ENCODE measurements around the gene CAMK1D. TPM values are rescaled to one million over a fixed set of nuclear protein-coding genes. Genes with fewer than 3 reads are reported as not detected.

Gene CAMK1D
- total RNA-seq, 3 donors from 2014 or later (not counting 1 experiment from before 2014, with no cell fraction given), result 44.2 to 56.4 (median 49.7) TPM

GRCh38 chr10:12782537-12782936 lies 433.2 kb downstream of the CAMK1D start:
- H3K36me3 ChIP-seq (ENCODE audit: control insufficient read depth, insufficient read depth, low read length), result peaks cover 2% of the 10 kb centered on the region
- no peaks in the 10 kb centered on the region for H3K9me3 ChIP-seq (ENCODE audit: control insufficient read depth, insufficient read depth, low read length)
- H3K4me1 Mint-ChIP-seq, result peaks cover 6 to 10% of the 10 kb centered on the region in 2 donors
- H3K27me3 Mint-ChIP-seq (ENCODE audit: low read depth in 2 of 2), result no peaks in the 10 kb centered on the region
- DNase-seq (peak in 1 of 2 donors; percentile 38), ATAC-seq (no peak)
- H3K27me3 ChIP-seq (ENCODE audit: control insufficient read depth, insufficient read depth, low read length), result no peaks in the 10 kb centered on the region
- no peaks in the 10 kb centered on the region for H3K4me1 ChIP-seq (ENCODE audit: control insufficient read depth, insufficient read depth, low read length)
- no peaks in the 10 kb centered on the region for H3K36me3 Mint-ChIP-seq
- WGBS (ENCODE audit: insufficient coverage), result 52% methylated on average over 8 of the region's 8 CpGs
- intact Hi-C loops (cut with micrococcal nuclease), result loop anchor here (10.0 kb wide), 1 partner anchor 292 kb away; no protein-coding TSS in a partner anchor
- H3K27ac Mint-ChIP-seq, result no peak overlapping the region
- H3K4me3 Mint-ChIP-seq, result no peak overlapping the region
- no peak overlapping the region for H3K27ac ChIP-seq (ENCODE audit: low read length)
- peak; percentile 75 for TF ChIP-seq CTCF (IDR thresholded peaks at IDR 0.05)
- H3K4me3 ChIP-seq (ENCODE audit: low read length), result no peak overlapping the region
- H3K9me3 Mint-ChIP-seq, result no peaks in the 10 kb centered on the region

GRCh38 chr10:12783293-12783692 lies 433.9 kb downstream of the CAMK1D start:
- H3K36me3 Mint-ChIP-seq, result no peaks in the 10 kb centered on the region
- H3K4me3 Mint-ChIP-seq, result no peak overlapping the region
- no peak overlapping the region for H3K27ac Mint-ChIP-seq
- 95% methylated on average over 10 of the region's 10 CpGs for WGBS (ENCODE audit: insufficient coverage)
- H3K9me3 ChIP-seq (ENCODE audit: control insufficient read depth, insufficient read depth, low read length), result no peaks in the 10 kb centered on the region
- no peaks in the 10 kb centered on the region for H3K27me3 ChIP-seq (ENCODE audit: control insufficient read depth, insufficient read depth, low read length)
- H3K27ac ChIP-seq (ENCODE audit: low read length), result no peak overlapping the region
- H3K4me3 ChIP-seq (ENCODE audit: low read length), result no peak overlapping the region
- peaks cover 6 to 10% of the 10 kb centered on the region in 2 donors for H3K4me1 Mint-ChIP-seq
- TF ChIP-seq CTCF (IDR thresholded peaks at IDR 0.05), result no peak
- H3K9me3 Mint-ChIP-seq, result no peaks in the 10 kb centered on the region
- DNase-seq, result no peak
- no peak for ATAC-seq
- H3K27me3 Mint-ChIP-seq (ENCODE audit: low read depth in 2 of 2), result no peaks in the 10 kb centered on the region
- intact Hi-C loops (cut with micrococcal nuclease), result loop anchor here (10.0 kb wide), 1 partner anchor 292 kb away; no protein-coding TSS in a partner anchor
- H3K36me3 ChIP-seq (ENCODE audit: control insufficient read depth, insufficient read depth, low read length), result peaks cover 2% of the 10 kb centered on the region
- no peaks in the 10 kb centered on the region for H3K4me1 ChIP-seq (ENCODE audit: control insufficient read depth, insufficient read depth, low read length)

GRCh38 chr10:12784646-12785045 lies 435.3 kb downstream of the CAMK1D start:
- TF ChIP-seq CTCF (IDR thresholded peaks at IDR 0.05), result no peak
- Histone ChIP-seq H3K27me3 (ENCODE audit: control insufficient read depth, insufficient read depth, low read length) (no peaks in the 10 kb centered on the region), H3K36me3 (ENCODE audit: control insufficient read depth, insufficient read depth, low read length) (peaks cover 2% of the 10 kb centered on the region), H3K4me3 (ENCODE audit: low read length) (no peak overlapping the region), H3K9me3 (ENCODE audit: control insufficient read depth, insufficient read depth, low read length) (no peaks in the 10 kb centered on the region), H3K27ac (ENCODE audit: low read length) (no peak overlapping the region), H3K4me1 (ENCODE audit: control insufficient read depth, insufficient read depth, low read length) (no peaks in the 10 kb centered on the region)
- Mint-ChIP-seq H3K4me1 (peaks cover 6 to 10% of the 10 kb centered on the region in 2 donors), H3K4me3 (no peak overlapping the region), H3K36me3 (no peaks in the 10 kb centered on the region), H3K9me3 (no peaks in the 10 kb centered on the region), H3K27me3 (ENCODE audit: low read depth in 2 of 2) (no peaks in the 10 kb centered on the region), H3K27ac (no peak overlapping the region)
- ATAC-seq (no peak), DNase-seq (no peak)
- 93% methylated on average over 6 of the region's 6 CpGs for WGBS (ENCODE audit: insufficient coverage)
- intact Hi-C loops (cut with micrococcal nuclease), result loop anchor here (10.0 kb wide), 1 partner anchor 290 kb away; no protein-coding TSS in a partner anchor

- H3K4me3 ChIP-seq (ENCODE audit: low read length), result no peak overlapping the region
- H3K9me3 ChIP-seq (ENCODE audit: control insufficient read depth, insufficient read depth, low read length), result no peaks in the 10 kb centered on the region
- Mint-ChIP-seq H3K27ac (no peak overlapping the region), H3K27me3 (ENCODE audit: low read depth in 2 of 2) (no peaks in the 10 kb centered on the region), H3K9me3 (no peaks in the 10 kb centered on the region), H3K4me1 (peaks cover 6 to 9% of the 10 kb centered on the region in 2 donors), H3K36me3 (no peaks in the 10 kb centered on the region), H3K4me3 (no peak overlapping the region)
- no peak overlapping the region for H3K27ac ChIP-seq (ENCODE audit: low read length)
- DNase-seq, result no peak
- peaks cover 2% of the 10 kb centered on the region for H3K36me3 ChIP-seq (ENCODE audit: control insufficient read depth, insufficient read depth, low read length)
- no peak for ATAC-seq
- TF ChIP-seq CTCF (IDR thresholded peaks at IDR 0.05), result no peak
- H3K27me3 ChIP-seq (ENCODE audit: control insufficient read depth, insufficient read depth, low read length), result no peaks in the 10 kb centered on the region
- 91% methylated on average over 12 of the region's 12 CpGs for WGBS (ENCODE audit: insufficient coverage)
- H3K4me1 ChIP-seq (ENCODE audit: control insufficient read depth, insufficient read depth, low read length), result no peaks in the 10 kb centered on the region
- intact Hi-C loops (cut with micrococcal nuclease), result loop anchor here (10.0 kb wide), 1 partner anchor 289 kb away; no protein-coding TSS in a partner anchor
These were observed 436.1 kb downstream of the CAMK1D start for GRCh38 chr10:12785415-12785831.
